HCT116 (cell line): ENCODE results near the gene MEIOB. TPM values are rescaled to one million over a fixed set of nuclear protein-coding genes. Genes with fewer than 3 reads are reported as not detected.

Experiments
- ATAC-seq: fragments of 200-7000 bp; cut with Tn5 transposase; 2 replicates; pipeline ENCODE4 v1.9.1; 2020; ENCODE audit warnings: mild to moderate bottlenecking, moderate library complexity
- BruUV-seq: library from RNA; stranded (reverse); fragments of 400-500 nt; replicated peaks from 2 replicates; lab custom pipeline; 2021; lab: Mats Ljungman, UMichigan
- CTCF ChIA-PET: fragments of 300-600 bp; sonication (Branson Sonifier 250); formaldehyde crosslinking; loops from one replicate; lab custom pipeline; 2021; ENCODE audit warnings: antibody characterized with exemption; lab: Charles Lee
- POLR2A ChIA-PET: fragments of 300-600, 350-600 bp; sonication (Branson Sonifier 250); formaldehyde crosslinking; loops from one replicate; lab custom pipeline; 2021; ENCODE audit warnings: antibody characterized with exemption; lab: Charles Lee
- RAD21 ChIA-PET, 2 experiments: fragments of 300-600 bp; sonication (Branson Sonifier 250); formaldehyde crosslinking; loops; one replicate each; lab custom pipeline; 2023; ENCODE audit warnings: low total read pairs in 2 of 2; ENCODE audit not compliant: uncharacterized antibody in 2 of 2, unreplicated experiment in 2 of 2, low non-redundant PET in 1 of 2; lab: Charles Lee
- DNase-seq: peaks from one replicate; pipeline ENCODE4 v3.0.0-alpha.2; 2010; ENCODE audit warnings: low read depth, low spot score
- H2AFZ ChIP-seq: fragments of 200-600 bp; shearing (Covaris generic), sonication (generic); 2 replicates; pipeline ENCODE4 v1.6.1; 2017; ENCODE audit warnings: low read depth, mixed run types, mixed read lengths, antibody characterized with exemption, low read length; ENCODE audit not compliant: poor library complexity, severe bottlenecking
- H3K27ac ChIP-seq: 2 replicates; pipeline ENCODE4 v1.5.1; 2012; ENCODE audit warnings: low read depth, low read length
- H3K27me3 ChIP-seq: fragments of 200-600 bp; sonication (generic); 2 replicates; pipeline ENCODE4 v1.6.1; 2016; ENCODE audit warnings: mixed run types, low read length, mixed read lengths; ENCODE audit not compliant: insufficient read depth
- H3K36me3 ChIP-seq, 2 experiments: fragments of 200-500 bp in 1 of 2; fragments of 200-600 bp in 1 of 2; sonication (Bioruptor generic) in 1 of 2; sonication (generic) in 1 of 2; 2 replicates each; pipeline versions ENCODE4 v1.5.1 to v1.6.1; 2014 to 2016; ENCODE audit warnings: low read length in 2 of 2, inconsistent platforms in 1 of 2, mixed read lengths in 1 of 2, mixed run types in 1 of 2; ENCODE audit not compliant: insufficient read depth in 2 of 2, control insufficient read depth in 1 of 2
- H3K4me1 ChIP-seq, 2 experiments: fragments of 200-600 bp in 1 of 2; sonication (generic) in 1 of 2; 2 replicates each; pipeline versions ENCODE4 v1.5.1 to v1.6.1; 2012 to 2017; ENCODE audit warnings: low read length in 2 of 2, inconsistent platforms in 1 of 2, mild to moderate bottlenecking in 1 of 2, mixed read lengths in 1 of 2, mixed run types in 1 of 2, moderate library complexity in 1 of 2; ENCODE audit not compliant: insufficient read depth in 2 of 2, control insufficient read depth in 1 of 2
- H3K4me2 ChIP-seq: fragments of 200-600 bp; sonication (generic); 2 replicates; pipeline ENCODE4 v1.6.1; 2017; ENCODE audit warnings: mixed run types, low read length, mixed read lengths
- H3K4me3 ChIP-seq, 2 experiments: fragments of 200-600 bp in 1 of 2; sonication (generic) in 1 of 2; replicated peaks in 1 of 2; 2 replicates each; pipeline ENCODE4 v1.5.1; 2011 to 2016; ENCODE audit warnings: low read length in 2 of 2, control low read depth in 1 of 2, low read depth in 1 of 2, mild to moderate bottlenecking in 1 of 2, mixed read lengths in 1 of 2, mixed run types in 1 of 2
- H3K79me2 ChIP-seq: fragments of 200-600 bp; sonication (generic); 2 replicates; pipeline ENCODE4 v1.6.1; 2017; ENCODE audit warnings: mild to moderate bottlenecking, mixed run types, low read length, moderate library complexity, mixed read lengths; ENCODE audit not compliant: insufficient read depth
- H3K9ac ChIP-seq: fragments of 200-600 bp; sonication (generic); 2 replicates; pipeline ENCODE4 v1.6.1; 2016; ENCODE audit warnings: low read length, mixed read lengths
- H3K9me2 ChIP-seq: fragments of 200-600 bp; sonication (generic), shearing (Covaris generic); 2 replicates; pipeline ENCODE4 v1.6.1; 2017; ENCODE audit warnings: mixed run types, mild to moderate bottlenecking, moderate library complexity; ENCODE audit not compliant: insufficient read depth
- H3K9me3 ChIP-seq, 2 experiments: fragments of 200-500 bp in 1 of 2; fragments of 200-600 bp in 1 of 2; sonication (Bioruptor generic) in 1 of 2; sonication (generic) in 1 of 2; 2 replicates each; pipeline ENCODE4 v1.6.1; 2014 to 2017; ENCODE audit warnings: low read length in 2 of 2, mixed read lengths in 2 of 2, inconsistent platforms in 1 of 2, low read depth in 1 of 2, mild to moderate bottlenecking in 1 of 2, mixed run types in 1 of 2, moderate library complexity in 1 of 2; ENCODE audit not compliant: control insufficient read depth in 1 of 2, insufficient read depth in 1 of 2
- H4K20me1 ChIP-seq: fragments of 200-600 bp; sonication (generic), shearing (Covaris generic); 2 replicates; pipeline ENCODE4 v1.6.1; 2017; ENCODE audit warnings: mixed run types, mild to moderate bottlenecking, moderate library complexity; ENCODE audit not compliant: insufficient read depth
- CEBPB ChIP-seq: IDR thresholded peaks from 2 replicates; pipeline ENCODE4 v1.6.1; 2012; ENCODE audit warnings: low read depth
- EGR1 ChIP-seq: IDR thresholded peaks from 2 replicates; pipeline ENCODE4 v1.6.1; 2012; ENCODE audit warnings: low read depth
- JUND ChIP-seq: IDR thresholded peaks from 2 replicates; pipeline ENCODE4 v1.6.1; 2012
- MAX ChIP-seq: IDR thresholded peaks from 2 replicates; pipeline ENCODE4 v1.6.1; 2012
- POLR2AphosphoS5 ChIP-seq: IDR thresholded peaks from 2 replicates; pipeline ENCODE4 v1.6.1; 2011; ENCODE audit warnings: mild to moderate bottlenecking, low read depth, low read length, moderate library complexity
- REST ChIP-seq: IDR thresholded peaks from 2 replicates; pipeline ENCODE4 v1.6.1; 2012; ENCODE audit warnings: low read depth
- SIN3A ChIP-seq: IDR thresholded peaks from 2 replicates; pipeline ENCODE4 v1.6.1; 2012; ENCODE audit warnings: low read depth
- TCF7L2 ChIP-seq: IDR thresholded peaks from 2 replicates; pipeline ENCODE4 v1.7.0; 2011; ENCODE audit warnings: borderline replicate concordance, inconsistent platforms; ENCODE audit not compliant: insufficient read depth, insufficient read length; ENCODE audit errors: extremely low read depth
- ZBTB33 ChIP-seq: IDR thresholded peaks from 2 replicates; pipeline ENCODE4 v1.6.1; 2011; ENCODE audit warnings: mild to moderate bottlenecking, low read length, moderate library complexity; ENCODE audit not compliant: insufficient replicate concordance; ENCODE audit errors: extremely low read depth
- intact Hi-C: fragments of 100-400 bp; cut with micrococcal nuclease; formaldehyde crosslinking; loops from 2 replicates; pipeline ENCODE4 v1.10.0; 2022
- total RNA-seq: library from RNA; stranded (reverse); gene quantifications from one replicate; pipeline ENCODE4 v1.2.1, GENCODE V29; 2021; ENCODE audit not compliant: unreplicated experiment

MEIOB gene
- total RNA-seq, 1 experiment from 2014 or later: 0.59 TPM

- ChIA-PET RAD21 (no interaction called here), POLR2A (no interaction called here), CTCF (no interaction called here)
- H3K9me2 ChIP-seq: no peaks in the 10 kb centered on the region
- H3K4me2 ChIP-seq: no peak overlapping the region
- no peaks in the 10 kb centered on the region for H3K9me3 ChIP-seq
- no peak overlapping the region for H3K27ac ChIP-seq
- no peaks in the 10 kb centered on the region for H4K20me1 ChIP-seq
- no peak overlapping the region for H3K9ac ChIP-seq
- TF ChIP-seq TCF7L2 (no peak), MAX (no peak), POLR2AphosphoS5 (no peak), CEBPB (no peak), REST (no peak)
- H3K36me3 ChIP-seq: no peaks in the 10 kb centered on the region
- no peak overlapping the region for H3K4me3 ChIP-seq
- no peak for DNase-seq
- H3K4me1 ChIP-seq: peaks cover 4 to 6% of the 10 kb centered on the region in 2 experiments; a peak in 3 of 4 replicates
- H3K79me2 ChIP-seq: no peaks in the 10 kb centered on the region
- ATAC-seq: no peak
- no peaks in the 10 kb centered on the region for H3K27me3 ChIP-seq
- intact Hi-C loops: no loop called here
- no TSS peak for BruUV-seq
- no peak overlapping the region for H2AFZ ChIP-seq
Measured at GRCh38 chr16:1877089-1877488, 5.1 kb upstream of the MEIOB start.

- H3K9me2 ChIP-seq: no peaks in the 10 kb centered on the region
- ChIA-PET CTCF (no interaction called here), POLR2A (interaction anchor here (0.8 kb wide), 1 partner anchor 47 kb away, joined by 3 read pairs; no protein-coding TSS in a partner anchor), RAD21 (no interaction called here)
- H3K4me1 ChIP-seq: peaks cover 4 to 7% of the 10 kb centered on the region in 2 experiments; a peak in 3 of 4 replicates
- H3K4me3 ChIP-seq: no peak overlapping the region
- H3K27me3 ChIP-seq: no peaks in the 10 kb centered on the region
- no peak for DNase-seq
- intact Hi-C loops: no loop called here
- H3K9me3 ChIP-seq: no peaks in the 10 kb centered on the region
- H3K4me2 ChIP-seq: no peak overlapping the region
- H2AFZ ChIP-seq: no peak overlapping the region
- H3K36me3 ChIP-seq: no peaks in the 10 kb centered on the region
- H4K20me1 ChIP-seq: no peaks in the 10 kb centered on the region
- H3K79me2 ChIP-seq: no peaks in the 10 kb centered on the region
- no peak for ATAC-seq
- H3K27ac ChIP-seq: no peak overlapping the region
- no TSS peak for BruUV-seq
- no peak for TF ChIP-seq CEBPB
- no peak for TF ChIP-seq ZBTB33
- TF ChIP-seq MAX: no peak
- TF ChIP-seq JUND: no peak
- TF ChIP-seq EGR1: no peak
- no peak for TF ChIP-seq TCF7L2
- TF ChIP-seq SIN3A: no peak
- no peak overlapping the region for H3K9ac ChIP-seq
Measured at GRCh38 chr16:1876468-1876867, 4.5 kb upstream of the MEIOB start.
